ENCODE data around the gene TMOD3. TPM values are rescaled to one million over a fixed set of nuclear protein-coding genes. Genes with fewer than 3 reads are reported as not detected.
"Not testable (repeated sequence)": the region's sequence is repeated elsewhere in the genome, so short reads cannot be mapped to it uniquely, and the experiment has no call there.

The TMOD3 gene
- total RNA-seq (10 to 100 TPM; 47.2 to 55.8 (median 53.4) TPM), total RNA-seq (78.0 to 213 (median 120) reads per million in 29 experiments)
- 53.8 TPM for total RNA-seq (2013)

- Histone ChIP-seq H3K36me3 (ENCODE audit: control insufficient read depth in 2 of 2, extremely low read depth in 1 of 2, insufficient read depth in 1 of 2, low read length in 1 of 2) (no peaks in the 10 kb centered on the region), H3K27ac (ENCODE audit: low read length) (peak within 1 kb of the TSS; percentile 65), H3K27me3 (replicated peaks in 1 of 2; ENCODE audit: control insufficient read depth in 2 of 2, extremely low read depth in 1 of 2, insufficient read depth in 2 of 2, low read length in 1 of 2) (no peaks in the 10 kb centered on the region), H3K4me1 (ENCODE audit: control insufficient read depth in 1 of 2, extremely low read depth in 1 of 2, insufficient read depth in 2 of 2, low read length in 2 of 2) (peaks cover 13 to 18% of the 10 kb centered on the region in 2 experiments), H3K4me3 (ENCODE audit: control insufficient read depth in 1 of 2, extremely low read depth in 1 of 2, low read length in 1 of 2) (peak within 1 kb of the TSS; percentile 86 to 94), H3K9me3 (no peaks in the 10 kb centered on the region)
- CTCF ChIA-PET: interaction anchor here in 1 of 2 donors (1.2 to 1.7 kb wide), 3 partner anchors 33 to 59 kb away, joined by 4 to 6 read pairs (median 5); no protein-coding TSS in a partner anchor
- Mint-ChIP-seq H3K27ac (peak within 1 kb of the TSS; percentile 91 to 95), H3K4me1 (peaks cover 43 to 46% (median 46%) of the 10 kb centered on the region in 3 donors), H3K36me3 (peaks cover 3% of the 10 kb centered on the region), H3K27me3 (no peaks in the 10 kb centered on the region), H3K4me3 (peak within 1 kb of the TSS; percentile 97 to 98 (median 97)), H3K9me3 (no peaks in the 10 kb centered on the region)
- peak; percentile 83 to 91 (median 90) for ATAC-seq (replicated peaks in 1 of 4)
- DNase-seq: peak; percentile 67 to 92 (median 83)
- POLR2A ChIA-PET: no interaction called here
- under 1% methylated on average over 76 of the region's 89 CpGs for WGBS (ENCODE audit: insufficient coverage)
Measured at GRCh38 chr15:51829376-51830275, at the start of gene TMOD3. Gene TMOD3, plus strand, starts transcription at chr15:51829653. Its CDS starts 33,232 bp downstream, at chr15:51862885.

GRCh38 chr15:51780636-51781035 is 48.8 kb upstream of the TMOD3 start:
- Mint-ChIP-seq H3K9me3 (no peaks in the 10 kb centered on the region), H3K4me1 (peaks cover 5 to 8% (median 6%) of the 10 kb centered on the region in 3 donors), H3K27me3 (no peaks in the 10 kb centered on the region), H3K27ac (no peak overlapping the region), H3K36me3 (peaks cover 62% of the 10 kb centered on the region), H3K4me3 (no peak overlapping the region)
- Histone ChIP-seq H3K27me3 (replicated peaks in 1 of 2; ENCODE audit: control insufficient read depth in 2 of 2, extremely low read depth in 1 of 2, insufficient read depth in 2 of 2, low read length in 1 of 2) (no peaks in the 10 kb centered on the region), H3K27ac (ENCODE audit: low read length) (no peak overlapping the region), H3K9me3 (no peaks in the 10 kb centered on the region), H3K4me3 (ENCODE audit: control insufficient read depth in 1 of 2, extremely low read depth in 1 of 2, low read length in 1 of 2) (no peak overlapping the region), H3K36me3 (ENCODE audit: control insufficient read depth in 2 of 2, extremely low read depth in 1 of 2, insufficient read depth in 1 of 2, low read length in 1 of 2) (peaks cover 11 to 28% of the 10 kb centered on the region in 2 donors), H3K4me1 (ENCODE audit: control insufficient read depth in 1 of 2, extremely low read depth in 1 of 2, insufficient read depth in 2 of 2, low read length in 2 of 2) (no peaks in the 10 kb centered on the region)
- ChIA-PET POLR2A (no interaction called here), CTCF (interaction anchor here in 1 of 2 donors (1.8 kb wide), 1 partner anchor 131 kb away, joined by 7 read pairs; no protein-coding TSS in a partner anchor)
- WGBS (ENCODE audit: insufficient coverage): 100% methylated on average over 1 of the region's 1 CpG
- ATAC-seq (replicated peaks in 1 of 4) (no peak), DNase-seq (no peak)

GRCh38 chr15:51781506-51781905 is 47.9 kb upstream of the TMOD3 start:
- H3K9me3 ChIP-seq: no peaks in the 10 kb centered on the region
- no peak for ATAC-seq (replicated peaks in 1 of 4)

GRCh38 chr15:51782357-51782896 is 47.0 kb upstream of the TMOD3 start:
- no peaks in the 10 kb centered on the region for H3K9me3 ChIP-seq

More at GRCh38 chr15:51781506-51781905, 47.9 kb upstream of the TMOD3 start:
- H3K9me3 Mint-ChIP-seq: no peaks in the 10 kb centered on the region
- H3K27me3 Mint-ChIP-seq: no peaks in the 10 kb centered on the region
- H3K4me1 Mint-ChIP-seq: peaks cover 0 to 4% (median 2%) of the 10 kb centered on the region in 3 donors
- no peak for DNase-seq
- POLR2A ChIA-PET: no interaction called here
- H3K36me3 ChIP-seq (ENCODE audit: control insufficient read depth in 2 of 2, extremely low read depth in 1 of 2, insufficient read depth in 1 of 2, low read length in 1 of 2): peaks cover 11 to 28% of the 10 kb centered on the region in 2 donors
- H3K27ac Mint-ChIP-seq: no peak overlapping the region
- CTCF ChIA-PET: interaction anchor here in 1 of 2 donors (1.8 kb wide), 1 partner anchor 131 kb away, joined by 7 read pairs; no protein-coding TSS in a partner anchor
- H3K4me1 ChIP-seq (ENCODE audit: control insufficient read depth in 1 of 2, extremely low read depth in 1 of 2, insufficient read depth in 2 of 2, low read length in 2 of 2): no peaks in the 10 kb centered on the region
- no peak overlapping the region for H3K4me3 Mint-ChIP-seq
- no peaks in the 10 kb centered on the region for H3K27me3 ChIP-seq (replicated peaks in 1 of 2; ENCODE audit: control insufficient read depth in 2 of 2, extremely low read depth in 1 of 2, insufficient read depth in 2 of 2, low read length in 1 of 2)
- H3K27ac ChIP-seq (ENCODE audit: low read length): no peak overlapping the region
- H3K36me3 Mint-ChIP-seq: peaks cover 63% of the 10 kb centered on the region
- H3K4me3 ChIP-seq (ENCODE audit: control insufficient read depth in 1 of 2, extremely low read depth in 1 of 2, low read length in 1 of 2): no peak overlapping the region
- 43% methylated on average over 1 of the region's 2 CpGs for WGBS (ENCODE audit: insufficient coverage)

GRCh38 chr15:51783967-51784366 is 45.5 kb upstream of the TMOD3 start:
- peaks cover 16 to 28% of the 10 kb centered on the region in 2 donors for H3K36me3 ChIP-seq (ENCODE audit: control insufficient read depth in 2 of 2, extremely low read depth in 1 of 2, insufficient read depth in 1 of 2, low read length in 1 of 2)
- H3K27ac Mint-ChIP-seq: no peak overlapping the region
- H3K4me3 Mint-ChIP-seq: no peak overlapping the region
- H3K9me3 ChIP-seq: no peaks in the 10 kb centered on the region
- ATAC-seq (replicated peaks in 1 of 4) (no peak), DNase-seq (no peak)
- no peaks in the 10 kb centered on the region for H3K9me3 Mint-ChIP-seq
- H3K4me1 ChIP-seq (ENCODE audit: control insufficient read depth in 1 of 2, extremely low read depth in 1 of 2, insufficient read depth in 2 of 2, low read length in 2 of 2): no peaks in the 10 kb centered on the region
- POLR2A ChIA-PET: no interaction called here
- H3K27me3 ChIP-seq (replicated peaks in 1 of 2; ENCODE audit: control insufficient read depth in 2 of 2, extremely low read depth in 1 of 2, insufficient read depth in 2 of 2, low read length in 1 of 2): no peaks in the 10 kb centered on the region
- H3K4me1 Mint-ChIP-seq: peaks cover 0 to 4% (median 0%) of the 10 kb centered on the region in 3 donors
- no peak overlapping the region for H3K27ac ChIP-seq (ENCODE audit: low read length)
- no CpG with 5 or more reads among the region's 3 CpGs for WGBS (ENCODE audit: insufficient coverage)
- no peak overlapping the region for H3K4me3 ChIP-seq (ENCODE audit: control insufficient read depth in 1 of 2, extremely low read depth in 1 of 2, low read length in 1 of 2)
- CTCF ChIA-PET: no interaction called here
- H3K27me3 Mint-ChIP-seq: no peaks in the 10 kb centered on the region
- H3K36me3 Mint-ChIP-seq: peaks cover 69% of the 10 kb centered on the region

More at GRCh38 chr15:51782357-51782896, 47.0 kb upstream of the TMOD3 start:
- Histone ChIP-seq H3K4me1 (ENCODE audit: control insufficient read depth in 1 of 2, extremely low read depth in 1 of 2, insufficient read depth in 2 of 2, low read length in 2 of 2) (no peaks in the 10 kb centered on the region), H3K27me3 (replicated peaks in 1 of 2; ENCODE audit: control insufficient read depth in 2 of 2, extremely low read depth in 1 of 2, insufficient read depth in 2 of 2, low read length in 1 of 2) (no peaks in the 10 kb centered on the region), H3K27ac (ENCODE audit: low read length) (no peak overlapping the region), H3K36me3 (ENCODE audit: control insufficient read depth in 2 of 2, extremely low read depth in 1 of 2, insufficient read depth in 1 of 2, low read length in 1 of 2) (peaks cover 16 to 28% of the 10 kb centered on the region in 2 donors), H3K4me3 (ENCODE audit: control insufficient read depth in 1 of 2, extremely low read depth in 1 of 2, low read length in 1 of 2) (no peak overlapping the region)
- ChIA-PET POLR2A (no interaction called here), CTCF (no interaction called here)
- Mint-ChIP-seq H3K27ac (no peak overlapping the region), H3K9me3 (no peaks in the 10 kb centered on the region), H3K36me3 (peaks cover 61% of the 10 kb centered on the region), H3K4me3 (no peak overlapping the region), H3K4me1 (peaks cover 0 to 4% (median 0%) of the 10 kb centered on the region in 3 donors), H3K27me3 (no peaks in the 10 kb centered on the region)
- ATAC-seq (replicated peaks in 1 of 4): no peak
- no peak for DNase-seq
- WGBS (ENCODE audit: insufficient coverage): 100% methylated on average over 3 of the region's 7 CpGs

- H3K4me1 Mint-ChIP-seq; H3K4me3 ChIP-seq (ENCODE audit: control insufficient read depth in 1 of 2, extremely low read depth in 1 of 2, low read length in 1 of 2); H3K4me1 ChIP-seq (ENCODE audit: control insufficient read depth in 1 of 2, extremely low read depth in 1 of 2, insufficient read depth in 2 of 2, low read length in 2 of 2); CTCF ChIA-PET; H3K9me3 ChIP-seq; ATAC-seq (replicated peaks in 1 of 4); DNase-seq; H3K27ac ChIP-seq (ENCODE audit: low read length); H3K4me3 Mint-ChIP-seq; POLR2A ChIA-PET; H3K27me3 Mint-ChIP-seq; H3K9me3 Mint-ChIP-seq; H3K27ac Mint-ChIP-seq; H3K27me3 ChIP-seq (replicated peaks in 1 of 2; ENCODE audit: control insufficient read depth in 2 of 2, extremely low read depth in 1 of 2, insufficient read depth in 2 of 2, low read length in 1 of 2): not testable (repeated sequence)
- H3K36me3 ChIP-seq (ENCODE audit: control insufficient read depth in 2 of 2, extremely low read depth in 1 of 2, insufficient read depth in 1 of 2, low read length in 1 of 2): peaks cover 7 to 18% of the 10 kb centered on the region in 2 donors
- H3K36me3 Mint-ChIP-seq: peaks cover 48% of the 10 kb centered on the region
- WGBS (ENCODE audit: insufficient coverage): over 99% methylated on average over 11 of the region's 11 CpGs
Measured at GRCh38 chr15:51787130-51787529, 42.3 kb upstream of the TMOD3 start.
